GM18909 (cell line): ENCODE results near the gene PCMTD2.

Source experiments
- ATAC-seq: cut with Tn5 transposase; IDR thresholded peaks from one replicate; pipeline ENCODE4 v1.9.1; 2021; ENCODE audit warnings: mild to moderate bottlenecking; ENCODE audit not compliant: unreplicated experiment, poor library complexity

Gene PCMTD2

DNA sequence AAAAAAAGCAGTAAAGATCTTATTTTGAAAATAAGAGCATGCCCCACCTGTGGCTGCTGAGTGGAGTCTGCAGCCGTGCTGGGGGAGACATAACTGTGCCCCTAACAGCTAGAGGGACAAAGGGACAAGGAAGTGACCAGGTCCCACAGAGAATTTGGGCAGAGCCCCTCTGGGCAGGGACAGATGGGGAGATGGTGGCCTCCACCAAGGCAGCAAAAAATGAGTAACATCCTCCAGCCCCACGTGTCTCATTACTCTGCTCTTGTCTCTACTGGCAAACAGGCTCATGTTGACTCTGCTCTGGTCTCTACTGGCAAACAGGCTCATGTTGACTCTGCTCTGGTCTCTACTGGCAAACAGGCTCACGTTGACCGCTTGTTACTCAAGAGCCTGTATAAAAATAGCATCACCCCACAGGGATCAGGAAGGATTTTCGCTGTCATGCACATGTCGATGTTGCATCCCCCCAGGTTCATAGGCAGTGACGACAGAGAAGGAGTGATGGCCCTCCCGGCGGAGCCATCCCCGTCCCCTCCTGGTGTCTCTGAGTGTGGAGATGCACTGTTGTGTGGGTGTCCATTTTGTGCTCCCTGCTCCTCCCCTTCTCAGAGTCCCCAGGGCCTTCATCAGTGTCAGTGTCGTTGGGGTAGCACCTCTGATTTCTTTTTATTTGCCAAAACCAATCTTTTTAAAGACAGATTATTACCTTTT, 17.3 kb upstream of the PCMTD2 start:
- no peak for ATAC-seq

DNA sequence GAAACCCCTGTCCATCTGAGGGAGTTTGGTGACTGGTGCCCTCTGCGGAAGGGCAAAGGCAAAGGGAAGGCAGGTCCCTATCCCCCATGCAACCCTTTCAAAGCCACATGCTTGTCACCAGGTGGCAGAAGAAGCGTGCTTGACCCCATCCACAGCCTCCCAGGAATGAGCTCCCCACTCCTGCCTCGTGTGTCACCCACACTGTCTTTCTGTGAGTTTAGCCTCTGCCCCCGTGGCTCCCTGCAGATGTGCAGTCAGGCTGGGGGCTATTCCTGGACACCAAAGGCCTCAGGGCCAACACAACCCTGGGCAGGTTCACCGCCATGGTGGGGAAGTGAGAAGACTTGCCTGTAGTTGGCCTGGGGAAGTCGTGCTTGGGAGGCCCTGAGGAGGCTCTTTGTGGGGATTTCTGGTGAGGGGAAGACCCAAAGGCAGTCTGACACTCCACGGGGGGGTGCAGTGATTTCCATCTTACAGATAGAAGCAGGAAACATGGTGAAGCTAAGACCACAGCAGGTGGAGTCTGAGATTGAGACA, 16.6 kb upstream of the PCMTD2 start:
- ATAC-seq, result no peak

DNA sequence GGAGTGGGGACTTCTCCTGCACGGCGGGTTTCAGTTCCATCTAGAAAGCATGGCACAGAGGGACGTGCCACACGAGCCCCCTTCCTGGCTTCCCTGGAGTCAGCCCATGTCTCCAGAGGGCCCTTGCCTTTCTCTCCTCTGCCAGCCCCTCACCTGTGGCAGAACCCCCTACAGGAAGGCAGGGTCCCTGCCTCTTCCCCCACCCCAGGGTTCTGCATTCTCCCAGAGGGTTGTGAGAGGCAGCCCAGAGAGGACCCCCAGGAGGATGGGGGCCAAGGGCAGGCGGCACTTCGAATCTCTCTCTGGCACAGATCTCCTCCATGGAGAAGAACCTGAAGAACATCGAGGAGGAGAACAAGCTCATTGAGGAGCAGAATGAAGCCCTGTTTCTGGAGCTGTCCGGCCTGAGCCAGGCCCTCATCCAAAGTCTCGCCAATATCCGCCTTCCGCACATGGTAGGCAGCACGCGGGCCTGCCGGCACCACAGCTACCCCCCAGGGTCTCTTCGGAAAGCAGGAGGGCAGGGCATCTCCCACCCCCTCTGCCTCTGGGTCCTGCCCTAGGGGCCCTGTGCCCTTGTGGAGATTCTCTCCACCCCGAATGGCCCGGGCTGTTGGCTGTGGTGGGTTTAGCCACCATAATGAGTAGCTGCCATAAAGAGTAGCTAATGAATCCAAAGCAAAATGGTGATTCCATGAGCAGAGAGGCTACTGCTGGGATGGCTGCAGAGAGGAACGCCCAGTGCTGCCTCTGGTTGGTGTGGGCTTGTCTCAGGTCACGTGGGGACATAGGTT, 15.9 kb upstream of the PCMTD2 start:
- no peak for ATAC-seq

DNA sequence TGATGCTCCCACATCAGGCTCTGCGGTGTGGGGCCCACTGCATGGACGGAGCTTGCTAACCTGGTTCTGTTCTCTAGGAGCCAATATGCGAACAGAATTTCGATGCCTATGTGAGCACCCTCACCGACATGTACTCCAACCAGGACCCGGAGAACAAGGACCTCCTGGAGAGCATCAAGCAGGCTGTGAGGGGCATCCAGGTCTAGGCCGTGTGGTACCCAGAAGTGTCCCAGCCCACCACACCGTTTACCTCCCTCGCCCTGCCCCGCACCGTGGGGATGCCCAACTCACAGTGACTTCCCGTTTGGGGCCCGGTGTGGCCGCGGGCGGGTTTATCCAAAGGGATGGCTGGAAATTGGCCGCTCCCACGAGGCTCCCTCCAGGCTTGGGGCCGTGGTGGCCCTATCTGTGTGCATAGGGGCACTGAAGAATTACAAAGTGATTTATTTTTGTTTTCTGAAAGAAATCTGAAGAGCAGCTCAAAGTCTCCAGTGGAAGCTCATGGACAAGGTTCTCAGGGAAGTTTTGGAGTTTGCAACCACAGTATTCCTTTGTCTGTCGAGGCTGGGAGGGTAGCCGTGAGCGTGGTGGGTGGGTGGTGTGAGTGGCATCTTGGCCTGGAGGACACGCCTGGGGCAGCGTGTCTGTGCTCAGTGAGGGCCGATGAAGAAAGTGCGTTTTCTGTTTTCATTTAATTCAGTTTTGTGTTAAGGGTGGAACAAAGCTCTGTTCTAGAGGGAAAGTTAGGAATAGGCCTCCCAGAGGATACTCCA, 15.1 kb upstream of the PCMTD2 start:
- no peak for ATAC-seq

DNA sequence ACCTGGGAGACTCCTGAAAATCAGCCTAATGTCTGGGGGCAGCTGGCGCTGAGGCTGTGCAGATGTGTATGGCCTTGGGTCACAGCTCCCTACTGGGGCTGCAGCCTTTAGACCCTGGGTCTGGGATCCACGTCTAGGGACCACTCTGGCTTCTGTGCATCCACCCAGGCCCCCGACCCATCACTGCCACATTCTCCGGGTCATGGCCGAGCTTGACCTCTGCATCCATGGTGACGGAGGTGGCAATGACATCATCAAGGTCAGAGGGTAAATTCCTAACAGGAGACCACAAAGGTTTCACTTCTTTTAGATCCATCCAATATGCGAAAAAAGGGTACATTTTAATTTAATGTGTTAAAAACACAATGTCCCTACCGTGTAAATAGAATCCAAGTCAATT, 14.5 kb upstream of the PCMTD2 start:
- ATAC-seq, result no peak

DNA sequence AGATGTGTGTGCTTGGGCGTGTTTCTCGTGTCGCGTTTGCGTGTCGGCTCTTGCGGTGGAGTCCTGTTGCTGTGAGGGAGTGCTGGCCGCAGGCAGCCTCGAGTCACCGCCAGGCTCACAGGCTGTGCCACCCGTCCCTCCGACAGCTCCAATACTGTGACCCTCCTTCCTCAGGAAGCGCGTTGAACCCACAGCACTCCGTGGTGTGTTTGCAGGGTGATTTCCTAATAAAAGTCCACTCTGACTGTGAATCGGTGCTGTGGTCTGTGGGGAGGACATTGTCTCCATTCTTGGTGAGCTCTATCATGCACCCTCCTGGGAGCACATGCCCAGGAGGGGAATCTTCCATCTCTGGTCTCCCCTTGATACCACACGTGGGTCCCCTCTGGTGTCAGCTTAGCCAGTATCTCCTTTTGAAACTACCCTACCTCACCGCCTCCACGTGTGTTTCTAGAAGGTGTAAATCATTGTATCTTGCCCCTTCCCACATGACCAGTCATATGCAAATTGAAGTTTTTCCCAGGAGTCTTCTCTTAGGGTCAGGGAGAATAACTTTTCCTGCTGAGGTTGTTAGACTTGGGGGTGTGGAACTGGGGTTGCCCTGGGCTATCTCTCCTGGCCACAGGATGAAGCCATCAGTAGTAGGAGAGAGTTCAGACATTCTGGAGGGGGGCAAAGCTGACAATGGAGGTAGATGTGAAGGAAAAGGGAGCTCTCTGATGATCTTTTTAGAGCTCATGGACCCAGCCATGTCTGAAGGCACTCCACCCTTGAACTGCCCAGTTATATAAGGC, 13.3 kb upstream of the PCMTD2 start:
- ATAC-seq, result no peak

DNA sequence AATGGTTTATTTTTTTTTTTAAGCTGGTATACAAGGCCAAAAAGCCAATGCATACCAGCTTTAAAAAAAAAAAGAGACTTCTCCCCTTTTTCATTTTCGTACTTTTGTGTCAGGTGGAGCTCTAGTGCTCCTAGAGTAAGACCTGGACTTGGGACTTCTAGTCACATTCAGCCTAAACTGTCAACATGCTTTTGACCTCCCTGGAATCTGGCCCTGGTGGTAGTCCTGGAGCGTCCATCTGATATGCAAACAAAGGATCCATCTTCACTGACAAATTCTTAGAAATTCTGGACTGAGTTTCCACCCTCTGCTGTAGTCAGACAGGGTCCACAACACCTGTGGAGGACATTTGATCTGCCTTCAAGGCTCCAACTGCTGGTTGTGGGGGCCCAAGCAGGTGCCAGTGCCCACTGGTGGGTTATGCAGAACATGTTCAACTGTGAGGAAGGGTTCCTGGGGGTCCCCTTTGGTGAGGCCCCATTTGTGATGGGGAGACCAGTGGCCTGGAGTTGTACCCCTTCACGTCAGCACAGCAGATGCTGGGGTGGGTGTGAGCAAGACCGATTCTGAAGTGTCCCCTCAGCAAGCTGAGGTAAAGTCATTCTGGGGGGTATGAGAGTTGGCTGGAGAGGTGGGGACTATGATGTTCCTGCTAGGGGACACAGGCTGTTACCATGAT, 12.6 kb upstream of the PCMTD2 start:
- ATAC-seq, result no peak

DNA sequence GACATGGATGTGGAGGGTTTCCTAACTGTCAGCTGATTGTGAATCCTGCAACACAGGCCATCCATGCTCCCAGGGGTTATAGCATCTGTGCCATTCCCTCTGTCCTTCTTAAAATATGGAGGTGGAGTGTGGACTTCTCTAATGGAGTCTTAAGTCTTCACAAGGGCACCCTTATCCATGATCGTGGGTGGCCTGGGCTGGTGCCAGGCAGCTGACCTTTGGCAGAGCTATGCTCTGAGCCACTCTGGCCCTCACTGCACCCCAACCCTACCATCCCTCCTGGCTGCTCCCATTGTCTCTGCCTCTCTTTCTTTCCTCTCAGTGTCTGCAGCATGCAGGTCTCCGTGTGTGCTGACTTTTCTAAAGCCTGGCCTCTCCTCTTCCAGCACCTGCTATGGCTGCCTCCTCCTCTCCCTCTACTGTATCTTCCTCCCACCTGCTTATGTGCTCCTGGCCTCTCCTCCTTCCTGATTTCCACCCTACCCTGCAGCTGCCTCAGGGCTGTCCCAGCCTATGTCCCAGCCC, 11.2 kb upstream of the PCMTD2 start:
- ATAC-seq, result no peak

DNA sequence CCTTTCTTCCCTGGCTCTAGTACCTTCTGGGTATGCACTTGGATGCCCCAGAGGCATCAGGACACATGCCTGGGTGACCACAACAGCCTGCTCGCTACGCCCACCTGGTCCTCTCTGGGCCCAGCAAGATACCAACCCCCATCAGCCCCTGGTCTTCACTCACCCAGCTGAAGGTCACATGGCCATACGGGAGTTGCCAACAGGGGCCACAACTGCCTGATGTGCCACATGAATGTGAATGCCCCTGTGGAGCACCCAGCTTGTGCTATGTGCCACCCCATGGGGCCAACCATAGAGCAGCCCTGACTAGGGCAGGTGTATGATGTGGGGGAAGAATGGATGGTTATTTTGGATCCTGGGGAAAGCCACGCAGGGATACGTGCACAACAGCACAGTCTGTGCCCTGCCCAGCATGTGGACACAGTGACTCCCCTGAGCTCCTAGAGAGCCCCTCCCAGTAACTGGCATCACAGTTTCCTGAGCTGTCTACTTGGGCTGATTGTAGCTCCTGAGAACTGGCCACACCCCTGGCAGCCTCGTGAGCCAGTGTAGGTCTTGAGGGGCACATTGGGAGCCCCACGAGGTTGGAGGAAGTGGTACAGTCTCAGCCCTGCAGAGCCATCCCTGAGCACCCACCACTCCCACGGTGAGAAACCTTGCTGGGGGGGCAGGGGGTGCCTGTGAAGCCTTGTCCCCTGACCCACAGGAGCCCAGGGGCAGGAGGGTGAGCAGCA, 10.5 kb upstream of the PCMTD2 start:
- no peak for ATAC-seq

DNA sequence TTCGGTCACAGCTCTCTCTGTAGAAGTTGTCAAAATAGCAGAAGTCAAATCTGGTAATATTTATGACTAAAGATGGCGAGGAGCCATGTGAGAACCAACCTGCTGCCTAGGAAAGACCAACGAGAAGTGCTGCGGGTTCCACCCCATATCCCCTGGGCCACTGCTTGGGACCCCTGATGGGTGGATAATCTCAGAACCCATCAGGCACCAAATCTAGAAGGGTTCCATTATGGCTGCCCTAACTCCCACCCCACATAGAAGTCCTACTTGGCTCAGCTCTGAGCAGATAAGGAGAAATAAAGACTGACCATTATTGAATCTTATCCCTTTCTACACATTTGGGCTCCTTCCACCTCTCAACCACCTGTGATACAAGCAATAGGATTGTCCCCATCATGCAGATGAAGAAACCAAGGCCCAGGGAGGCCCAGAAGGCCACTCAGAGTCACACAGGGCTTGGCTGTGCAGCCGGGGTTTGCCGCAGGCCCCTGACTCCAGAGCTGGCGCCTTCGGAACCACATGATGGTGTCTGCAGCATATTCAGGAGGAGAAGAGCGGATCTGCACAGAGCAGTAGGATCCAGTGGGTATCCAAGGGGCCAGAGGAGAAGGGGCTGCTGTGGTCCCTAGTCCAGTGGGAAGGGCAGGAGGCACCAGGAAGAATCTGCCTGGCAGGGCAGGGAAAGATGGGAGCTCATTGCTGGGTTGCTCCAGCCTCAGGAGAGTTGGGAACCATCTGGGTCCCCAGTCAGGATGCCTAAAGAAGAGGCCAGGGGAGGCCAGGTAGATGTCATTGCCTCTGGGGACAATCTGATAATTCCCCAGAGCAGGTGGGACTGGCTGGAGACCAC, 9.6 kb upstream of the PCMTD2 start:
- no peak for ATAC-seq

DNA sequence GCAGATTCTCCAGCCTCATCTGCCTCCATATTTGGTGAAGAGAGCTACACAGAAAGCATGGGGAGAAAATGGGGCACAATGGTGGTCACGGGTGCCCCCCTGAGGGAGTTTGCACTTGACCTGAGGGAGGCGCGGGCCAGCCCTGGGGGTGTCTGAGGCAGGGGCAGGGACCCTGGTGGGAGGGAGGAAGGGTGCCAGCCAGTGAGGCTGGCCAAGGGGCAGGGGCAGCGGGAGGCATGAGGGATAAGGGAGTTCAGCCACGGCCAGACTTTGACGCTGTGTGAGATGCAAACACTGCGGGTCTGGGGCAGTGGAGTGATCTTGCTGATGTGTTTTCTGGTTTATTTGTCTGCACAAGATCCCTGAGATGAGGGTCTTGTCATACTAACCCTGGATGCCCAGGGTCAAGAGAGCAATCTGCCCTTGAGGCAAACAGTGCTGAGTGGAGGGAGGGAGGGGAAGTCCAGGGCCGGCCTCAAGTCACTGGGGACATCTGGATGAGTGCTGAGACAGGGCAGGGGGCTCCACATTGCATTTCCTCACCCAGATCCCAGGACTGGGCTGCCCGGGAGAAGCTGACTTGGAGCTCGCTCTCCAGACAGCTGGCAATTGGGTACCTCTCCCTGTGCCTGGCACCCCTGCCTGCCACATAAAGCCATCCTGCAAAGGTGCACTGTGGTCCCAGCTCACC, 8.8 kb upstream of the PCMTD2 start:
- ATAC-seq, result no peak

DNA sequence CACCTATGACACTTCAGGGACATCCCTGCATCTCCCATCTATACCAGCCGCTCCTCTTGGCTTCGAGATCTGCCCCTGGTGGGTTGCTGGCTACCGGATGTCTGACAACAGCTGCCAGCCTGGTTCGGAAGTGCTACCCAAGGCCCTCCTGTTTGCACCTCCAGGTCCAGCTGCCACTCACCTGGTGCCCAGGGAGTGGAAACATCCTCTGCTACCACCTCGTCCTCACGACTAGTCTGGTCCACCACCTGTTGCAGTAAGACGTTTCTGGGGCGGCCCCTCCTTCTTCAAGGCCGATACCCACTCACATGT, 8.3 kb upstream of the PCMTD2 start:
- no peak for ATAC-seq

DNA sequence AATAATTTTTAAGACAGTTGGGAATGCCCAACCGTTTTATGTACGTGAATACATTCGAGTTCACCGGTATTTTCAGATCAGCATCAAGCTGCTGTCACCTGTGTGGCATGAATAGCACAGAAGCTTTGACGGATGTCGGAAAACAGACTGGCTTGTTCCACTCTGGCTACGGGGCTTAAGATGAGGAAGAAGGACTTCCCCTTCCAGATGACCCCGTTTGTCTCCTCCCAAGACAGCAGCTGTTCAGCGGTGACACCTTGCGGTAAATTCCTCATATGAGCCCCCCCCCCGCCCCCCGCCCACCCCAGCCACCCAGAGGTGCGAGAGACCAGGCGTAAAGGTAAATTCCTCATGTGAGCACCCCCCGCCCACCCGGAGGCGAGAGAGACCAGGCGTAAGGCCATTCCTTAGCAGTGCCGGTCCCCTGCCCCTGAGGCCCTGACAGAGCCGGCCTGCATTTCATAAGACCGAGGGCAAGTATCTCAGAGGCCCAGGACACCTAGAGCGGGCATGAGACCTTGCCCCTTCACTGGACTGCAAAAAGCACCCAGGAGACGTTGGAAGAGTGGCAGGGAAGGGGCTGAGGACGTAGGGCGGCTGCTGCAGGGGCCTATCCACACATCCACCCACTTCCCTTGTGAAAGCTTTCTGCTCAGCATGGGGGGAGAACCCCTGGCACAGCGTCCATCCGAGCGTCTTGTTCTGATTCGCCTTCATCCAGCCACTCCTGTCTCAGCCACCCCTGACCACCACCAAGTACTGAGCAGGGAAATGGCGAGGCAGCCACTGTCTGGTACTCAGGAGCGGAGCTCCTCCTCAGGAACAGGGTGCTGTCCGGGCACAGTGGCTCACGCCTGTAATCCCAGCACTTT, 7.3 kb upstream of the PCMTD2 start:
- ATAC-seq, result no peak

DNA sequence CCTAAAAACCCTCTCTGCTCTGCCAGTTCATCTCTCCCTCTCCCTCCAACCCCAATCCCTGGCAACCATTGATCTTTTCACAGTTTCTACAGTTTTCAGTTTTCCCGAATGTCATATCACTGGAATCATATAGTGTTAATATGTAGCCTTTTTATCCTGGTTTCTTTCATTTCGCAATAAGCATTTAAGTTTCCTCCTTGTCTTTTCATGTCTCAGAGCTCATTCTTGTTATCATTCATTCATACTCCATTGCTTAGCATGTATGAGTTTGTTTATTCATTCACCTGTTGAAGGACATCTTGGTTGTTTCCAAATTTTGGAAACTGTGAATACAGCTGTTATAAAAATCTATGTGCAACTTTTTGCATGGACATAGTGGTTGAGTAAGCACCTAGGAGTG, 5.5 kb upstream of the PCMTD2 start:
- no peak for ATAC-seq

DNA sequence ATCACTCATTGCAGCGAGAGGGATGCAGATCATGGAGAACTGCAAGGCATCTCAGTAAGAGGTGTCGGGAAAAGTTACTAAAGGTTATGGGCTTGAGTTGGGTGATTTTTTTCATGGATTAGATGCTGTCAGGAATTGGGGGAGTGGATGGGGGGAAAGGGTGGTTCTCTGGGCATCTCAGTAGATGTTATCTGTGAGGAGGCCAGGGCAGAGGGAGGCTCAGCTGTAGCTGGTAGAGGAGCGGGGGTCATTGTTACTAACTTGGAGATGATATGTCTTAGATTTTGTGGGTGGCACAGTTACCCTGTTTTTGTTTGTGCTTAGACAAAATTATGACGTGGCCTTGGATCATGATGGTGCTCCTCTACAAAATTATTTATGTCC, 2.6 kb upstream of the PCMTD2 start:
- ATAC-seq, result no peak

DNA sequence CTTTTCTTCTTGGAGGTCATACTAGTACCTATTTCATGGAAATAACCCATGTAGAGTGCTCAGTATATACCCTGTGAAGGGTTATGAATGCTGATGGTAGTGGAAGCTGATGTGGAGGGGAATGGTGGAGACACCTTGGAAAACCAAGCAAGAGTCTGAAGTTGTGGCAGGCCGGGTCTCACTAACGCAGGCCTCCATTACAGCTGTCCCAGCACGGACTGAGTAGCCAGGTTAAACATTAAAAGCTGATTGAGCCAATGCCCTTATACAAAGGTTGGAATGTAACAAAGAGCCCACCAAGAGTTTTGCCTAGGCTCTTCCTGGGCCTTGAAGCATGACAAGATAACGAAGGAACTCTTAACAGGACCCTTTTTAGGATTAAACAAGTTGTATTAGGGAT, 2.1 kb upstream of the PCMTD2 start:
- ATAC-seq, result no peak

DNA sequence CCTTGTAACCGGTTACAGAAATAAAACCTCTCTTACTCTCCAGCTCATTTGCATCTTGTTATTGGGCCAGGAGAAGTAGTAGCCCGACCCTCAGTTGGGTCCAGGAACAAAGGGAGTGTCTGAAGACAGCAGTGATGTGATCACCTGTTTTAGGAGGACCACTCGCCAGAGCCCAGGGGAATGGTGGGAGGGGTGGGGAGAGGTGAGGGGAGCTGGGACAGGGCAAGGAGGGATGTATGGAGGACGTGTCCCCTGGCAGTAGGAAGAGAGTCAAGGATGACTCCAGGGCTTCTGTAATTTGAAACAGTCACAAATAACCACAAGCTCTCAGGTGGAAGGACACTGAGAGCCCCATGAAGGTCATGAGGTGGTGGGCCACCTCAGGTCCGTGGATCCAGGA, 1.4 kb upstream of the PCMTD2 start:
- ATAC-seq, result no peak
